ENCODE results near the gene SPINK7. TPM values are rescaled to one million over a fixed set of nuclear protein-coding genes. Genes with fewer than 3 reads are reported as not detected.

The SPINK7 gene
- total RNA-seq, 1 experiment from 2014 or later: not detected

DNA sequence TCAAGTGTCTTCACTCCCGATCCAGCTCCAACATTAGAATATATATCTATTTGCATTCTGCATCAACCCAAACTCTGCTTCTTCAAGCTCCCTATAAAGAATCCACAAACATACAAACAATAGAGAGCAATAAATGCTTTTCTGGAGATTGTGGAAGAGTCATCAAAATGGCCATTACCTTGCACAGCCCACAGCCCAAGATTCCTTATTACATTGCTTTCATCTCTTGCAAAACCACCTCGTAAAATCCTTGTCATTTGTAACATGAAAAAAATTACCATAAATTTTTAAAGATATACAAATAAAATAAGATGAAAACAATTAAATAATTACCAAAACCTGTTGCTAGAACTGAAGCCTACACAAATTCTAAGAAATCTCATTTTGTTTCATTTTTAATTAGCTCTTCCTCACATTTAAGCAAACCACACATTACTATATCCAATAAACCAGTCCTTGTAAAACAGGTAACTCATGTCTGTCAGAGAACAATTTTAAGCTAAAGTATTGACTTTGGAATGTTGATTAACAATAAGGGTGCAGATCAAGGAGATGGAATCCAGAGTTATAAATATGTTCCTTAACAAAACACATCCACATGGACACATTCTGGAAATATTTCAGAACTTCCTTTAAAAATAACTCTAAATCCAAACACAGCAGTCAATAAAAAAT lies 30.3 kb downstream of the SPINK7 start:
- DNase-seq (ENCODE audit: low spot score): no peak
- in situ Hi-C loops (cut with HindIII; ENCODE audit: low sequenced_read_pairs): no loop called here

DNA sequence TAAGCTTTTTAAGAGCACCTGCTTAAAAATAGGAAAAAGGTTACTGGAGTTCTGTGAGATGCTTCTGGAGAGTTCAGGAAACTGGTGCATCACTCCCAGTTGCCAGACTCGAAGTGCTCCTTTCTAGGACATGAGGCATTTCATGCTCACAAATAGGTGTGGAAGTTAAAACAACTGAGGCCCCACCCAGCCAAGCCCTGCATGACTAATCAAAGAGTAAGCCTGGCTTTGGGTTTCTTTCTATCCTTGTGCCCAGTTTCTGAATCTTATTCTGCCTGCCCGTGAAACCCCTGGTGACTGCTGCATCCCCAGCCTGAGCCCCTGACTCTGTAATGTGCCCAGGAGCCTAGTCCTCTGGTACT lies 30.8 kb downstream of the SPINK7 start:
- in situ Hi-C loops (cut with HindIII; ENCODE audit: low sequenced_read_pairs): no loop called here
- DNase-seq (ENCODE audit: low spot score): no peak

DNA sequence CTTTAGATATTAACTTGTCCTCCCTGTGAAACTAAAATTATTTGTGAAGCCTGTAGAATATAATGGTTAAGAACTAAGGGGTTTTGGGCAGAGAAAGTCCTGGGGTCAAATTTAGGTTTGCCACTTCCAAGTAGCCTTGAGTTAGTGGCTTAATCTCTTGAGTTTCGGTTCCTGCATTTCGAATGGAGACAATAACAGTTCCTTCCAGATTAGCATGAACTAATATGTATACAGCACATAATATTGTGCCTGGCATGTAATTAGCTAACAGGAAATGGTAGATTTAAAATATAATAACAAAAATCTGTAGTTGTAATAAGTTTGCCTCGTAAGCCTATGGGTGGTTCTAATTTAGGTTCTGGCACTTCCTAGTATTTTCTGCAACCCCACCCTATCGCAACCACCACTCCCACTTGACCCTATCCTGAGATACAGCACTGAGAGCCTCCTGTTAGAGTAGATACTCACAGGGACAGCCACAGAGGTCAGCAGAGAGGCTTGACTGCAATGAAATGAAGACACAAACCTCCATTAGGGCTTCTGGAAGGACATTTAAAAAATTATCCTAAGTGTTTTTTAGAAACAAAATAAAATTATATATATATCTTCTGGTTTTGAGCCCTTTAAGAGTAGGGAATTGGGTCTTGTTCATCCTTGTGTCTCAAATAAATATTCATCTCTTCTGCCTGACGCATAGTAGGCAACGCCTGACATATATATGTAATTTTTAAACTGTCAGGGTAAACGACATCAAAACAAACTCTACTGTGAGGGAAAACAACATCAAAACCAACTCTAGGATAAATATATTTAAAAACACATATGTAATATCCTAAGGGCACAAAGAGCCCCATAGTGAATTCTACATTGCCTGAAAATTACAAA lies 31.6 kb downstream of the SPINK7 start:
- in situ Hi-C loops (cut with HindIII; ENCODE audit: low sequenced_read_pairs): no loop called here
- DNase-seq (ENCODE audit: low spot score): no peak

DNA sequence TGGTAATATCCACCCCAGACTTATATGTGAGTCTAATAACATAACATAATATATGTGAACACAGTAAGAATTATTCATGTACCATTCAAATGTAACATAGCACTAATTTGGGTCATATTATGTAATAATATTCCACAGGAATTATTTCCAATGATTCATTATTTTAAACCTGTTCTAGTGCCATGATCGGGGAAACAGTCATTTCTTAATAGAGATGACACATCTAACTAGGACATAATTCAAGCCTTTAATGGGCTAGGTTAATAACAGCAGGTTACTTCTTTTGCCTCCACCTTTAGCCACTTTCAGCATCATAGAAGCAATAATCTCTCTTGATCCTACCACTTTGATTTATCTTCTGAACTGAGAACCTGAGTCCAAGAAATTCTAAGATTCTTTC lies 35.5 kb downstream of the SPINK7 start:
- in situ Hi-C loops (cut with HindIII; ENCODE audit: low sequenced_read_pairs): no loop called here
- no peak for DNase-seq (ENCODE audit: low spot score)

DNA sequence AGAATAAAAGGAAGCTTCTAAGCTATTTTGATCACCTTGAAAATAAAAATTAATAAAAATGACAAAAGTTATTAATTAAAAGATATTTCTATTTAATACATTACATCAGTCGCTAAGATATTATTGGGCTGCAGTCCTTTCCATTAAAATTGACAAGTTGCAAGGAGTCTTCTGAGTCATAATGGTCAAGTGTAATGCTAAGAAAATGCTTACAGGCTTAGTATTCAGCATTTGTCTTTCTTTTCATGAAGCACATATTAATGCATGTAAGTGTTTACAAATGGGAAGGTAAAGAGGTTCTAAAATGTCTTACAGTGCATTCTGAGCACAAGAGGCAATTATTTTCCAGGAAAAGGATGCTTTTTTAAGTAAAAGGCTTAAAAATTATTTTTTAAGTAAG lies 40.5 kb downstream of the SPINK7 start:
- in situ Hi-C loops (cut with HindIII; ENCODE audit: low sequenced_read_pairs): no loop called here
- DNase-seq (ENCODE audit: low spot score): no peak

DNA sequence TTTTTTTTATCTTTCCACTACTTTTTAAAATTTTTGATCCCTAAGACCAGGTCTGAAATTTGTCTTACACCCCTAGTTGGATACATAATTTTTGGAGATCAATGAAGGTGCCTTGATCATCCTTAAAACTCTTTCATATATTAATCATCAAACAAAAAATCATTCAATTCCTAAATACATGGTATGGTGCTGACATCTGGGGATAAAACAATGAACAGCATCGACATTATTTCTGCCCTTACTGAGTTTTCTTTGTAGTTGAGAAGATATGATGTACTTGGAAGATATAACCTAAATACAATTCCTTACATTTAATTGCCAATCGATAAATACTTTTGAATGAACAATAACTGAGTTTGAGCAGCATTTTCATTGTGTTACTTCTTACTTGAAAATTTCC lies 41.4 kb downstream of the SPINK7 start:
- in situ Hi-C loops (cut with HindIII; ENCODE audit: low sequenced_read_pairs): no loop called here
- DNase-seq (ENCODE audit: low spot score): no peak

DNA sequence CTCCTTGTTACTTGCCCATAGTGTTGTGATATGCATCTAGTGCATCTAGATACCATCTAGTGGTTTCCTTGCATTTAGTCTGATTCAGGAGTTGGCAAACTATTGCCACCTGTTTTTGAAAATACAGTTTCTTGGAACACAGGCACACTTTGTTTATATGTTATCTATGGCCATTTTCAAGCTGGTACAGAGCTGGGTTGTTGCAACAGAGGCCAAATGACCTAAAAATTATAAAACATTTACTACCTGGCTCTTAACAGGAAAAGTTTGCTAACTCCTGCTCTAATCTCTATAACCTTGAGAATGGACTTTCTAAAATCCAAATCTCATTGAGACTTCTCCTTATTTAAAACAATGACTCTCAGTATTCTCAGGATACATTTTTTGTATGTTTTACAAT lies 52.1 kb downstream of the SPINK7 start:
- DNase-seq (ENCODE audit: low spot score): no peak
- in situ Hi-C loops (cut with HindIII; ENCODE audit: low sequenced_read_pairs): no loop called here

Other genes starting within 250 kb of the SPINK7 start
- not detected in 2 replicates for gene SPINK5, start 248.4 kb upstream of the SPINK7 start, total RNA-seq (2014; rRNA removed; shearing (Covaris generic))
- gene SPINK14, start 143.9 kb upstream of the SPINK7 start, total RNA-seq (2014; rRNA removed; shearing (Covaris generic)): not detected in 2 replicates
- not detected in 2 replicates for gene SPINK6, start 109.4 kb upstream of the SPINK7 start, total RNA-seq (2014; rRNA removed; shearing (Covaris generic))
- gene MARCOL, start 73.9 kb upstream of the SPINK7 start, total RNA-seq (2014; rRNA removed; shearing (Covaris generic)): not detected in 2 replicates
- not detected in 2 replicates for gene SPINK13, start 43.6 kb upstream of the SPINK7 start, total RNA-seq (2014; rRNA removed; shearing (Covaris generic))
- not detected in 2 replicates for gene SPINK9, start 23.1 kb downstream of the SPINK7 start, total RNA-seq (2014; rRNA removed; shearing (Covaris generic))
- gene FBXO38, start 71.5 kb downstream of the SPINK7 start, total RNA-seq (2014; rRNA removed; shearing (Covaris generic)): 32.5 and 37.0 TPM in 2 replicates

Measured in G401 (cell line).